ENCODE data around the gene PKIG.

DNA sequence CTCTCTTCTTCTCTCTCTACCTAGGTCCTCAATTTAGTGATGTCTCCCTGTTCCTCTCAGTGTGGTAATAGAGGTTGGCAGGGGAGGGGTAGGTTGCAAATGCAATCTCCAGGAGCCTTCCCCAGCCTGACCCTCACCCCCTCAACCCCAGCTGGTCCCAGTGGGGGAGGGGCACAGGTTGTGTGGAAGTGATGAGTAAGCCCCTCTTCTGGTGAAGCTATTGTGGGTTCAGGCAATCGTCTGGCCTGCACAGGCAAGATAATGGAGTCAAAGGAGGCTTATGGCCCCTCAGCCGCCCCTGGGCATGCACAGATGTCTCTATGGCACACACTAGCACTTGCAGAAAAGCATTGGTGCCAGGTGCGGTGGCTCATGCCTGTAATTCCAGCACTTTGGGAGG lies 79.9 kb downstream of the PKIG start:
- TF ChIP-seq POLR2AphosphoS5 (IDR thresholded peaks at IDR 0.05; ENCODE audit: borderline replicate concordance, low read depth, low read length) (no peak), EZH2 (IDR thresholded peaks at IDR 0.05) (no peak)
